Kidney epithelial cell (primary cell): ENCODE measurements around the gene LTBP2. TPM values are rescaled to one million over a fixed set of nuclear protein-coding genes. Genes with fewer than 3 reads are reported as not detected.

ENCODE experiments used
- DNase-seq: peaks from one replicate; pipeline ENCODE4 v3.0.0-alpha.2; 2010; ENCODE audit warnings: low read depth
- H3K27me3 ChIP-seq: 2 replicates; pipeline ENCODE4 v1.6.0; 2011; ENCODE audit warnings: low read length; ENCODE audit not compliant: control insufficient read depth, insufficient read depth
- H3K36me3 ChIP-seq: 2 replicates; pipeline ENCODE4 v1.5.1; 2011; ENCODE audit warnings: low read length; ENCODE audit not compliant: control insufficient read depth, insufficient read depth
- H3K4me3 ChIP-seq: 2 replicates; pipeline ENCODE4 v1.5.1; 2011; ENCODE audit warnings: low read depth, mild to moderate bottlenecking, control low read depth, low read length
- total RNA-seq: library from RNA; depleted of rRNA; stranded (reverse); fragments of >200 nt; gene quantifications from 2 replicates; pipeline ENCODE4 v1.2.3, GENCODE V29; 2015
- TF ChIP-seq, protein P1 (sequence below): IDR thresholded peaks from 2 replicates; pipeline ENCODE4 v1.5.1; 2011; ENCODE audit warnings: mild to moderate bottlenecking, moderate library complexity, low read length, control low read depth, inconsistent platforms; ENCODE audit not compliant: insufficient read depth, poor library complexity, severe bottlenecking

LTBP2 gene
- total RNA-seq, 1 donor from 2014 or later: 69.5 TPM

DNA sequence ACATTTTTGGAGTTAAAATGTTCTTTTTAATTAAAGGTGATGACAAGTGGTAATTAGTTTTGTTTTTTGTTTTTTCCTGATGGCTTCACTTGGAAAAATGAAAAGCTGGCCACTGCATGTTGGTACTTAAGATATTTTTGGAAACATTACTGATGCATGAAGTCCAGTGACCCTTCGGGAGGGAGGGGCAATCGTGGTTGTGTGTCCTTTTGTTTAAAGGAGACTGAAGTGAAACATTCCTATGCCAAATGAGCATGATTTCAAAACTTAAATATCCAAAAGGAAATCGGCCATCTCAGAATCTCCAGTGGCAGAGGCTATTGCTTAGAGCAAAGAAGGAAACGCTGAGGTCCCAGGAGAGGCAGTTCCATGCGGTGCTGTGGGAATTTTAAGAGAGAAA is 20.1 kb downstream of the LTBP2 start:
- DNase-seq: no peak
- TF ChIP-seq, protein P1, sequence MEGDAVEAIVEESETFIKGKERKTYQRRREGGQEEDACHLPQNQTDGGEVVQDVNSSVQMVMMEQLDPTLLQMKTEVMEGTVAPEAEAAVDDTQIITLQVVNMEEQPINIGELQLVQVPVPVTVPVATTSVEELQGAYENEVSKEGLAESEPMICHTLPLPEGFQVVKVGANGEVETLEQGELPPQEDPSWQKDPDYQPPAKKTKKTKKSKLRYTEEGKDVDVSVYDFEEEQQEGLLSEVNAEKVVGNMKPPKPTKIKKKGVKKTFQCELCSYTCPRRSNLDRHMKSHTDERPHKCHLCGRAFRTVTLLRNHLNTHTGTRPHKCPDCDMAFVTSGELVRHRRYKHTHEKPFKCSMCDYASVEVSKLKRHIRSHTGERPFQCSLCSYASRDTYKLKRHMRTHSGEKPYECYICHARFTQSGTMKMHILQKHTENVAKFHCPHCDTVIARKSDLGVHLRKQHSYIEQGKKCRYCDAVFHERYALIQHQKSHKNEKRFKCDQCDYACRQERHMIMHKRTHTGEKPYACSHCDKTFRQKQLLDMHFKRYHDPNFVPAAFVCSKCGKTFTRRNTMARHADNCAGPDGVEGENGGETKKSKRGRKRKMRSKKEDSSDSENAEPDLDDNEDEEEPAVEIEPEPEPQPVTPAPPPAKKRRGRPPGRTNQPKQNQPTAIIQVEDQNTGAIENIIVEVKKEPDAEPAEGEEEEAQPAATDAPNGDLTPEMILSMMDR: no peak
- no peak overlapping the region for H3K4me3 ChIP-seq
- no peaks in the 10 kb centered on the region for H3K36me3 ChIP-seq
- no peaks in the 10 kb centered on the region for H3K27me3 ChIP-seq

DNA sequence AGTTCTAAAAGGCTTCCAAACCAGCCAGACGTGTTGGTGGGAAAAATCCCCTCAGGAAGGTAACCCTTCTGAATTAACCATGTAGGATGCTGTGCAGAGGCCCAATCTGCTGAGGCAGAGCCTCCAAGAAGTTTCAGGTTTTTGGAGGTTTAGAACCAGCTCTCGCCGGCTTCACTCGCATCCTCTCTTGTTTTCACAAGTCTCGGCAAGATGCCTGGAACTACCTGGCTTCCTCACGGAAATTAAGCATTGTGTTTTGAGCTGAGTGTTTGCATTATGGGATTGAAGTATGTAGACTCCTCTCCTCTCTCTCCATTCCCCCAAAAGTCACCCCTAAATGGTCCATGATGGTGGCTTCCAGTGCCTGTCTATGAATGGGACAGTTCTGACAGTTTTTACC is 20.6 kb downstream of the LTBP2 start:
- H3K4me3 ChIP-seq: no peak overlapping the region
- no peak for DNase-seq
- H3K36me3 ChIP-seq: no peaks in the 10 kb centered on the region

DNA sequence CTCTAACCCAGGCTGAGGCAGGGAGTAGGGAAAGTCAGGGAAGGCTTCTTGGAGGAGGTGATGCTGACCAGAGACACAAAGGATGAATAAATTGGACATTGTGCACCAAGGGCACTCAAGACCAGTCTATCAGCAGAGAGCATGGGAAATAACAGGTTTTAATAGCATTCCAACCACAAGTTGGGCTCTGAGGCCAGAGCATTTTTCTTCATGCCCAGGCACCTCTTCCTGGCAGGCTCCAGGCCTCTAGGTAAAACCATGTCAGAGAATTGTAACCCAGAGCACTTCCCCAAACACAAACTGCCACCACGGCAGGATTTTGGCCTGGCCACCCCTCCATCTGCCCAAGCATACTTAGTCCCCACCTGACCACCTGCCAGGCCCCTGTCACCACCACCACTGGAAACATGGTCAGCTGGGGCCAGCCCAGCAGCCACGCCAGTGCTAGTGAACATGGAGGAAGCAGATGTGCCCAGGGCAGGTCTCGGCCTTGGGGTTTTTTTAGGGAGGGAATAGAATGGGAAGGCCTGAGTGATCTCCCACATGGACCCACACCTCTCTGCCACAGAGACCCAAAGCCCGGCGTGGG is 22.7 kb downstream of the LTBP2 start:
- H3K36me3 ChIP-seq: no peaks in the 10 kb centered on the region
- TF ChIP-seq, protein P1: no peak
- no peak overlapping the region for H3K4me3 ChIP-seq
- DNase-seq: no peak
- no peaks in the 10 kb centered on the region for H3K27me3 ChIP-seq

More for the DNA sequence above, 20.6 kb downstream of the LTBP2 start:
- TF ChIP-seq, protein P1: no peak
- no peaks in the 10 kb centered on the region for H3K27me3 ChIP-seq

DNA sequence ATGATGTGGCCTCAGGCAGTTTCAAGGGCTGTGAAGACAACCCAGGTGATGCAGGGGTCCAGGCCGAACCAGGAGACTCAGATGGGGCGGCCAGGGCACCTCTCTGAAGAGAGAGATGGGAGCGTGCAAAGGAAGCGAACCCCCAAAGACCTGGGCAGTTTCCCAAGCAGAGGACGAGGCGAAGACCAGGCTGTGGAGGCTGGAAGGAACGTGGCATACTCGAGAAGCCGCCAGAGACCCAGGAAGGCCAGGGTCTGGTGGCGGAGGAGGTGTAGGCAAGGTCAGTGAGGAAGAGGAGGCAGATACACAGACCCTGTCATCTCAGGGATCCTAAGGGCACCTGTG is 24.7 kb downstream of the LTBP2 start:
- Histone ChIP-seq H3K36me3 (peaks cover 2% of the 10 kb centered on the region), H3K4me3 (no peak overlapping the region), H3K27me3 (no peaks in the 10 kb centered on the region)
- no peak for DNase-seq
- TF ChIP-seq, protein P1: no peak

DNA sequence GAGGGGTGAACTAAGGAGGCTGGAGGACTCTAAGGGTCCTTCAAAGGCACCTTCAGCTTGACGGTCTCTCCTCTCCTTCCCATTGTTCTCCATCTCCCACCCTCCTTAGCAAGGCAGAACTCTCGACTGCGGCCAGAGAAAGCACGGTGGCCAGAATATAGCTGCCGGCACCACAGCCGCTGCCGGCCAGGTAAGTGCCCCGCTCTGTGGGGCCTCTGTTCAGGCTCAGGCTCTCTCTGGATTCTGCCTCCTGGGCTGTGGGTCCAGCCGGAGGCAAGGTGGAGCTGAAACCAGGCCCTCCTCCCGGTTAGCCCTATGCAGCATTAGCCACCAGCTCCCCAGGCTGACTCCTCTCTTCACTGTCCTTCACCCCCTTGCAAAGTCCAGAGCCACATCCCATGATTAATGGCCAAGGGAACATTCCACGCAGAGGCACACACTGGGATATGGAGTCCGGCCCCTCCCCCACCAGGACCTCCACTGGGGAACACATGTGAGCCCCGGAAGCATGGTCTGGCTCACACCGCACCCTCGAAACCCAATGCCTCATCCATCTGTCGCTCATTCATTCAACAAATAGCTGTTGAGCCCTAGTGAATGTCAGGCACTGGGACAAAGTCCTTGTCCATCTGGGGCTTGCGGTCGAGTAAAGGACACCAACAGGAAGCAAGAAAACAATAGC is 25.2 kb downstream of the LTBP2 start:
- TF ChIP-seq, protein P1: no peak
- Histone ChIP-seq H3K4me3 (no peak overlapping the region), H3K27me3 (no peaks in the 10 kb centered on the region), H3K36me3 (peaks cover 2% of the 10 kb centered on the region)
- DNase-seq: no peak
